Esophagus squamous epithelium (tissue), 4 donors: ENCODE results near the gene C1QTNF1.

Experiments
- POLR2A ChIP-seq, 4 donors: fragments of 450-650 bp; IDR thresholded peaks; one replicate each; pipeline ENCODE4 v1.6.1; 2017; ENCODE audit warnings: antibody characterized with exemption in 4 of 4, mild to moderate bottlenecking in 4 of 4, moderate library complexity in 3 of 4
- TF ChIP-seq, protein P1 (sequence below), 6 experiments: fragments of 450-650 bp in 4 of 6; fragments of 200-600 bp in 2 of 6; sonication (generic) in 2 of 6; IDR thresholded peaks; one replicate each; pipeline ENCODE4 v1.5.1; 2016 to 2019; ENCODE audit warnings: antibody characterized with exemption in 6 of 6, mild to moderate bottlenecking in 4 of 6, moderate library complexity in 4 of 6

DNA sequence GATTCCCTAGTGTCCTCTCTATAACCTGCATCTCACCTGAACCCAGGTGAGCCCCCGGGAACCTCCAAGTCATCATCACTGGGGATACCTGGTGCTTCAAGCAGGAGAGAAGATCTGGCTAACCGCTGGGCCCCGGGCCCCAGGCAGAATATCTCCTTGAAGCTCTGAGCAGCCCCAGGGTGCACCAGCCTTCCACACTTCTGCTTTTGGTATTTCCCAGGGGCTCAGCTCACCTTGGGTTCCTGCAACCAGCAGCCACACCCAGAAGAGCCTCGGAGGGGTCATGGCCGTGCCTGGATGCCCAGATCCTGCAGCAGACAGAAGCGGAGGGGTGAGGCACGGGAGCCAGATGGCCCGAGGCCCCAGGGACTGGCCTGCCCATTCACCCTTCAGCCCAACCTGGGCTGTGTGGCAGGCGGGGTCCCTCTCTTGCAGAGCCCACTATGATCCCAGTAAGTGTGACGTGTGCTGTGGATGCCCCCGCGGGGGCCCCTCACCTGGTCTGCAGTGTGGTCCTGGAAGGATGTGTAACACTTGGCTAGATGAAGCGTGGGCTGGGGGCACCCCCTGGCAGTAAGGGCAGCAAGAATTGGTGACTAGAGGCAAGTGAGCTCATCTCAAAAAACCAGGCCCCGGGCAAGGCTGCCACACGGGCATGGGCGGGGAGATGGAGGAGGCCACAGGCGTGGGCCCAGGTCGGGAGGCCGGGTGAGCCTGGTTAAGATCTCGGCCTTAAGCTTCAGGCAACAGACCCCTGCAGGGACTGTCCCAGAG, 46.9 kb upstream of the C1QTNF1 start:
- no peak for TF ChIP-seq POLR2A (IDR thresholded peaks at IDR 0.05)
- TF ChIP-seq, protein P1, sequence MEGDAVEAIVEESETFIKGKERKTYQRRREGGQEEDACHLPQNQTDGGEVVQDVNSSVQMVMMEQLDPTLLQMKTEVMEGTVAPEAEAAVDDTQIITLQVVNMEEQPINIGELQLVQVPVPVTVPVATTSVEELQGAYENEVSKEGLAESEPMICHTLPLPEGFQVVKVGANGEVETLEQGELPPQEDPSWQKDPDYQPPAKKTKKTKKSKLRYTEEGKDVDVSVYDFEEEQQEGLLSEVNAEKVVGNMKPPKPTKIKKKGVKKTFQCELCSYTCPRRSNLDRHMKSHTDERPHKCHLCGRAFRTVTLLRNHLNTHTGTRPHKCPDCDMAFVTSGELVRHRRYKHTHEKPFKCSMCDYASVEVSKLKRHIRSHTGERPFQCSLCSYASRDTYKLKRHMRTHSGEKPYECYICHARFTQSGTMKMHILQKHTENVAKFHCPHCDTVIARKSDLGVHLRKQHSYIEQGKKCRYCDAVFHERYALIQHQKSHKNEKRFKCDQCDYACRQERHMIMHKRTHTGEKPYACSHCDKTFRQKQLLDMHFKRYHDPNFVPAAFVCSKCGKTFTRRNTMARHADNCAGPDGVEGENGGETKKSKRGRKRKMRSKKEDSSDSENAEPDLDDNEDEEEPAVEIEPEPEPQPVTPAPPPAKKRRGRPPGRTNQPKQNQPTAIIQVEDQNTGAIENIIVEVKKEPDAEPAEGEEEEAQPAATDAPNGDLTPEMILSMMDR (IDR thresholded peaks at IDR 0.05) = no peak
